Vagina (tissue), 2 donors: ENCODE measurements around the gene PLCL1.

Source experiments
- POLR2A ChIP-seq, 2 donors: fragments of 450-650 bp; IDR thresholded peaks; one replicate each; pipeline ENCODE4 v1.6.1; 2017; ENCODE audit warnings: antibody characterized with exemption in 2 of 2, mild to moderate bottlenecking in 2 of 2, moderate library complexity in 2 of 2
- POLR2AphosphoS5 ChIP-seq, 2 donors: sonication (generic); formaldehyde crosslinking; IDR thresholded peaks; one replicate each; pipeline ENCODE4 v1.9.0; 2017; ENCODE audit warnings: antibody characterized with exemption in 2 of 2, mild to moderate bottlenecking in 2 of 2, low read depth in 1 of 2; ENCODE audit not compliant: insufficient read depth in 1 of 2
- TF ChIP-seq, protein P1 (sequence below), 3 experiments: fragments of 450-650 bp in 2 of 3; fragments of 200-600 bp in 1 of 3; sonication (generic) in 1 of 3; IDR thresholded peaks; one replicate each; pipeline ENCODE4 v1.5.1; 2017 to 2019; ENCODE audit warnings: antibody characterized with exemption in 3 of 3, mild to moderate bottlenecking in 2 of 3, moderate library complexity in 2 of 3

DNA sequence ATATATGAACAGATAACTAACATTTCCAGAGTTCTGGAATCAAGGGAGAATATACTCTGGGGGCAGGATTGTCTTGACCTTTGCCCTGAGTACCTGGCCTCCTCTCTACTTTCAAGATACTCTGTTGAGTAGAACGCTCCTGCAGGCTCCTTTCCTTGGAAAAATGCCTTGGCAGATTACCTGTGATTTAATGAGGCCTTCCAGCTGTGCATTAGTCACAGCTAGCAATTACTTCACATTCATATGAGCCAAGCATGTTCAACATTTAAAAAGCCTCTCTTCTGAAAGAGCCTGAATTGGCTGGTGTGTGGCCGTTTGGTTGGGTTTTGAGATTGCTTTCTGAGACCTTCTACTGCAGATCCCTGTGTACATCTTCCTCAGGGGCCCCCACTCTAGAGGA, 142.2 kb downstream of the PLCL1 start:
- TF ChIP-seq POLR2A (IDR thresholded peaks at IDR 0.05), result no peak
- TF ChIP-seq, protein P1, sequence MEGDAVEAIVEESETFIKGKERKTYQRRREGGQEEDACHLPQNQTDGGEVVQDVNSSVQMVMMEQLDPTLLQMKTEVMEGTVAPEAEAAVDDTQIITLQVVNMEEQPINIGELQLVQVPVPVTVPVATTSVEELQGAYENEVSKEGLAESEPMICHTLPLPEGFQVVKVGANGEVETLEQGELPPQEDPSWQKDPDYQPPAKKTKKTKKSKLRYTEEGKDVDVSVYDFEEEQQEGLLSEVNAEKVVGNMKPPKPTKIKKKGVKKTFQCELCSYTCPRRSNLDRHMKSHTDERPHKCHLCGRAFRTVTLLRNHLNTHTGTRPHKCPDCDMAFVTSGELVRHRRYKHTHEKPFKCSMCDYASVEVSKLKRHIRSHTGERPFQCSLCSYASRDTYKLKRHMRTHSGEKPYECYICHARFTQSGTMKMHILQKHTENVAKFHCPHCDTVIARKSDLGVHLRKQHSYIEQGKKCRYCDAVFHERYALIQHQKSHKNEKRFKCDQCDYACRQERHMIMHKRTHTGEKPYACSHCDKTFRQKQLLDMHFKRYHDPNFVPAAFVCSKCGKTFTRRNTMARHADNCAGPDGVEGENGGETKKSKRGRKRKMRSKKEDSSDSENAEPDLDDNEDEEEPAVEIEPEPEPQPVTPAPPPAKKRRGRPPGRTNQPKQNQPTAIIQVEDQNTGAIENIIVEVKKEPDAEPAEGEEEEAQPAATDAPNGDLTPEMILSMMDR (IDR thresholded peaks at IDR 0.05), result no peak
- TF ChIP-seq POLR2AphosphoS5 (IDR thresholded peaks at IDR 0.05; ENCODE audit: insufficient read depth in 1 of 2, low read depth in 1 of 2), result no peak
